Transverse colon (tissue), 4 donors: ENCODE measurements around the gene RBX1. TPM values are rescaled to one million over a fixed set of nuclear protein-coding genes. Genes with fewer than 3 reads are reported as not detected.
"Not testable (repeated sequence)": the region's sequence is repeated elsewhere in the genome, so short reads cannot be mapped to it uniquely, and the experiment has no call there.

Experiments
- DNase-seq: peaks from one replicate; pipeline ENCODE4 v3.0.0-alpha.2; 2019
- H3K27ac ChIP-seq, 4 donors: fragments of 200-600 bp; sonication (generic); 2 replicates each; pipeline ENCODE4 v1.5.1; 2016 to 2018; ENCODE audit warnings: inconsistent platforms in 4 of 4
- H3K27me3 ChIP-seq: fragments of 200-600 bp; sonication (generic); 2 replicates; pipeline ENCODE4 v1.5.1; 2017; ENCODE audit warnings: inconsistent platforms
- H3K36me3 ChIP-seq, 4 donors: fragments of 200-600 bp; sonication (generic); 2 replicates each; pipeline ENCODE4 v1.5.1; 2017 to 2019; ENCODE audit warnings: inconsistent platforms in 4 of 4
- H3K4me1 ChIP-seq, 4 donors: fragments of 200-600 bp; sonication (generic); 2 replicates each; pipeline ENCODE4 v1.5.1; 2017 to 2020; ENCODE audit warnings: inconsistent platforms in 4 of 4
- H3K4me3 ChIP-seq, 4 donors: fragments of 200-600 bp; sonication (generic); 1 replicate in 1 of 4; 2 replicates in 3 of 4; pipeline versions ENCODE4 v1.5.1 to v1.6.1; 2017 to 2019; ENCODE audit warnings: inconsistent platforms in 4 of 4
- H3K9me3 ChIP-seq, 2 donors: fragments of 200-600 bp; sonication (generic); 2 replicates each; pipeline ENCODE4 v1.5.1; 2017 to 2019; ENCODE audit warnings: inconsistent platforms in 2 of 2
- EP300 ChIP-seq: sonication (generic); formaldehyde crosslinking; IDR thresholded peaks from one replicate; pipeline ENCODE4 v1.6.1; 2017; ENCODE audit warnings: antibody characterized with exemption, low read depth
- POLR2A ChIP-seq: fragments of 450-650 bp; IDR thresholded peaks from one replicate; pipeline ENCODE4 v1.6.1; 2016; ENCODE audit warnings: antibody characterized with exemption, mild to moderate bottlenecking, moderate library complexity
- POLR2AphosphoS5 ChIP-seq, 3 donors: sonication (generic); formaldehyde crosslinking; IDR thresholded peaks; one replicate each; pipeline ENCODE4 v1.6.1; 2016; ENCODE audit warnings: antibody characterized with exemption in 3 of 3
- WGBS, 2 donors: methylation state at CpG; one replicate each; pipeline ENCODE4 v1.1.5; 2018; ENCODE audit warnings: low coverage in 1 of 2; 5-methylcytosine and 5-hydroxymethylcytosine counted together
- in situ Hi-C, 4 donors: fragments of 200-750 bp; cut with MboI; loops; one replicate each; pipeline versions ENCODE4 v1.15.0 to v1.15.1; 2017; ENCODE audit warnings: low sequenced_read_pairs in 3 of 4, low pct_ligation_motif_present in 1 of 4, low pct_unique_long_range_greater_than_20kb in 1 of 4
- intact Hi-C: fragments of 100-400 bp; cut with DNase I; formaldehyde crosslinking; loops from one replicate; pipeline ENCODE4 v1.15.1; 2023; ENCODE audit warnings: low total_unique reads
- total RNA-seq, 4 donors: library from RNA; depleted of rRNA; stranded (reverse); fragments of >200 nt; gene quantifications; one replicate each; pipeline ENCODE4 v1.1.0, GENCODE V29; 2016
- TF ChIP-seq, protein P1 (sequence below), 5 experiments: fragments of 200-600 bp in 3 of 5; fragments of 450-650 bp in 2 of 5; sonication (generic) in 3 of 5; IDR thresholded peaks; 1 replicate in 2 of 5; 2 replicates in 3 of 5; pipeline ENCODE4 v1.5.1; 2016 to 2017; ENCODE audit warnings: antibody characterized with exemption in 5 of 5, inconsistent platforms in 3 of 5, mild to moderate bottlenecking in 2 of 5, moderate library complexity in 1 of 5

Gene RBX1
- total RNA-seq, 4 donors from 2014 or later = 7.8 to 36.9 (median 24.9) TPM

DNA sequence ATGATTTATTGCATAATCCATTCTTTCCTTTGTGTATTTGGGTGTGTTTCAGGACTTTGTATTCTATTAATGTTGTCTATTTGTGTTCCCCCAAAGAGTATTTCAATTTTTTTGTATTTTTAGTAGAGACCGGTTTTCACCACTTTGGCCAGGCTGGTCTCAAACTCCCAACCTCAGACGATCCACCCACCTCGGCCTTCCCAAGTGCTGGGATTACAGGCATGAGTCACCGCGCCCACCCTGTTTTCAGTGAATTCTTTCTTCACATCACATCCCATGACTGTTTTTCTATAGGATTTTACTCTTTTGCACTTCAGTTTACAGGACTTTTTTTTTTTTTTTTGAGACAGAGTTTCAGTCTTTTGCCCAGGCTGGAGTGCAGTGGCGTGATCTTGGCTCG, 46.3 kb downstream of the RBX1 start:
- in situ Hi-C loops = no loop called here
- H3K27ac ChIP-seq = no peak overlapping the region
- no peaks in the 10 kb centered on the region for H3K4me1 ChIP-seq
- H3K9me3 ChIP-seq = no peaks in the 10 kb centered on the region
- TF ChIP-seq EP300 (no peak), POLR2A (no peak), POLR2AphosphoS5 (IDR thresholded peaks at IDR 0.05) (no peak)
- TF ChIP-seq, protein P1, sequence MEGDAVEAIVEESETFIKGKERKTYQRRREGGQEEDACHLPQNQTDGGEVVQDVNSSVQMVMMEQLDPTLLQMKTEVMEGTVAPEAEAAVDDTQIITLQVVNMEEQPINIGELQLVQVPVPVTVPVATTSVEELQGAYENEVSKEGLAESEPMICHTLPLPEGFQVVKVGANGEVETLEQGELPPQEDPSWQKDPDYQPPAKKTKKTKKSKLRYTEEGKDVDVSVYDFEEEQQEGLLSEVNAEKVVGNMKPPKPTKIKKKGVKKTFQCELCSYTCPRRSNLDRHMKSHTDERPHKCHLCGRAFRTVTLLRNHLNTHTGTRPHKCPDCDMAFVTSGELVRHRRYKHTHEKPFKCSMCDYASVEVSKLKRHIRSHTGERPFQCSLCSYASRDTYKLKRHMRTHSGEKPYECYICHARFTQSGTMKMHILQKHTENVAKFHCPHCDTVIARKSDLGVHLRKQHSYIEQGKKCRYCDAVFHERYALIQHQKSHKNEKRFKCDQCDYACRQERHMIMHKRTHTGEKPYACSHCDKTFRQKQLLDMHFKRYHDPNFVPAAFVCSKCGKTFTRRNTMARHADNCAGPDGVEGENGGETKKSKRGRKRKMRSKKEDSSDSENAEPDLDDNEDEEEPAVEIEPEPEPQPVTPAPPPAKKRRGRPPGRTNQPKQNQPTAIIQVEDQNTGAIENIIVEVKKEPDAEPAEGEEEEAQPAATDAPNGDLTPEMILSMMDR (IDR thresholded peaks at IDR 0.05) = no peak
- H3K4me3 ChIP-seq = no peak overlapping the region
- intact Hi-C loops = no loop called here
- no peak for DNase-seq
- H3K27me3 ChIP-seq = peaks cover 2% of the 10 kb centered on the region
- WGBS, 2 donors = 90% methylated on average over 7 of the region's 7 CpGs
- H3K36me3 ChIP-seq = no peaks in the 10 kb centered on the region

DNA sequence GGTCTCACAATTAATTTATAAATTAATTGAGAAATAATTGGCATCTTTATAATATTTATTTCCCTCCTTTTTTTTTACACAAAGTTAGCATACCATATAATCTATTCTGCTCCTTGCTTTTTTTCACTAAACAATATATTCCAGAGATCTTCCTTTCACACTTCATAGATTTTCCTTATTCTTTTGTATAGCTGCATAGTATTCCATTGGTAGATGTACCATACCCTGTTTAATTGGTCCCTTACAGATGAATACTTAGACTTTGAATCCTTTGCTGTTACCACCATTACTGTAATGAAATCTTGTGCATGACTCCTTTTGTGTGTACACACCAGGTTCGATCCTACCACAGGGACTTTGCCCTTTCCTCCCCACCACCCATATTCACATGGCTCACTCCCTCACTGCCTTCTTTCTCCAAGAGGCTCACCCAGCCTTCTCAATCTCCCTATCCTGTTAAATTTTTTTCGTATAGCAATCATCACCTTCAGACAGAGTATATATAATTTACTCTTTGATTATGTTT, 48.9 kb downstream of the RBX1 start:
- in situ Hi-C loops = no loop called here
- H3K36me3 ChIP-seq = no peaks in the 10 kb centered on the region
- DNase-seq = no peak

DNA sequence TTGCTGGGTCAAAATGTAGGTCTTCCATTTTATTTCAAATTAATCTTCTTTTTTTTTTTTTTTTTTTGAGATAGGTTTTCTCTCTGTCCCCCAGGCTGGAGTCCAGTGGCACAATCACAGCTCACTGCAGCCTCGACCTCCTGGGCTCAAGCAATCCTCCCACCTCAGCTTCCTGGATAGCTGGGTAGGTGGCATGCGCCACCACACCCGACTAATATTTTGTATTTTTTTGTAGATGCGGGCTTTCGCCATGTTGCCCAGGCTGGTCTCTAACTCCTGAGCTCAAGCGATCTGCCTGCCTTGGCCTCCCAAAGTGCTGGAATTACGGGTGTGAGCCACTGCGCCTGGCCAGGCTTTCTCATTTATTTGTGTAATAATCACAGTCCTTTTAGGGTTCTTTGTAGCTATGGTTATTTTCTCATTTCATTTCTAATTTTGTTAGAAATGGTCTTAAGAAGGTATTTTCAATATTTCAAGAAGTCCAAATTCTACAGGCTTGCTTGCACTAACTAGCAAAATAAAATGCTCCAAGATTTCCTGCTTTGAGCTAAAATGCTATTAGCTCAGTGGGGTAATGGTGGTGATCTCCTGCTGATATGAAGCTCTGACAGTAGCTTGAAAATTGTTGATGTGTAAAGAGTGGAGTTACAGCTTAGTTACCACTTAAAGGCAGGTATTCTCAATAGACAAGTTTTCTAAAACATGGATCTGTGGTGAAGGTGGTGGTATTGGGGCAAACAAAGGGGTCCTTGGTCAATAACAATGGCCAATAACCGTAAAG, 50.0 kb downstream of the RBX1 start:
- no peak for DNase-seq
- TF ChIP-seq POLR2A (no peak), EP300 (no peak)
- no peak overlapping the region for H3K4me3 ChIP-seq
- H3K4me1 ChIP-seq = no peaks in the 10 kb centered on the region
- intact Hi-C loops = no loop called here
- no peaks in the 10 kb centered on the region for H3K36me3 ChIP-seq
- H3K9me3 ChIP-seq = no peaks in the 10 kb centered on the region
- no peaks in the 10 kb centered on the region for H3K27me3 ChIP-seq
- no peak overlapping the region for H3K27ac ChIP-seq
- in situ Hi-C loops = no loop called here
- 86 to 100% methylated on average over 2 to 9 of the region's 9 CpGs for WGBS, 2 donors

More for the DNA sequence above, 48.9 kb downstream of the RBX1 start:
- intact Hi-C loops = no loop called here
- Histone ChIP-seq H3K27me3 (no peaks in the 10 kb centered on the region), H3K4me1 (no peaks in the 10 kb centered on the region), H3K4me3 (no peak overlapping the region), H3K9me3 (no peaks in the 10 kb centered on the region), H3K27ac (no peak overlapping the region)
- TF ChIP-seq POLR2A (no peak), POLR2AphosphoS5 (IDR thresholded peaks at IDR 0.05) (no peak)
- TF ChIP-seq, protein P1 (IDR thresholded peaks at IDR 0.05) = no peak
- WGBS, 2 donors = 53 to 61% methylated on average over 2 of the region's 2 CpGs

DNA sequence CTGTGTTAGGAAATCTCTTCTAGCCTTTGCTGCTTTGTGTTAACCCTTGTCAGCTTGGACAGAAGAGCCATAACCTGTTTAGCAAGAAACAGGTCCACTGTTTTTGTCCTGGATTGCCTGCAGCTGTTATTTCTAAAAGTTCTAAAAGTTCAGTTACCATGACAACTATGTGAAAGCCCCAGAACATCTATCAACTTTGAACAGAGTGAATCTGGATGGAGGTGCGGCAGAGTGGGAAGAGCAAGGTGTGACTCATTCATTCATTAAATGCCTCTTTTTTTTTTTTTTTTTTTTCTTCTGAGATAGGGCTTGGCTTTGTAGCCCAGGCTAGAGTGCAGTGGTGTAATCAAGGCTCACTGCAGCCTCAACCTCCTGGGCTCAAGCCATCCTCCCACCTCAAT, 50.5 kb downstream of the RBX1 start:
- intact Hi-C loops (no loop called here), in situ Hi-C loops (no loop called here)
- DNase-seq = no peak
- Histone ChIP-seq H3K4me1 (no peaks in the 10 kb centered on the region), H3K4me3 (no peak overlapping the region), H3K27me3 (no peaks in the 10 kb centered on the region), H3K36me3 (no peaks in the 10 kb centered on the region), H3K9me3 (no peaks in the 10 kb centered on the region), H3K27ac (no peak overlapping the region)
- TF ChIP-seq POLR2A (no peak), POLR2AphosphoS5 (IDR thresholded peaks at IDR 0.05) (no peak), EP300 (no peak)
- TF ChIP-seq, protein P1 (IDR thresholded peaks at IDR 0.05) = no peak
- 48 to 71% methylated on average over 1 of the region's 1 CpG for WGBS, 2 donors

DNA sequence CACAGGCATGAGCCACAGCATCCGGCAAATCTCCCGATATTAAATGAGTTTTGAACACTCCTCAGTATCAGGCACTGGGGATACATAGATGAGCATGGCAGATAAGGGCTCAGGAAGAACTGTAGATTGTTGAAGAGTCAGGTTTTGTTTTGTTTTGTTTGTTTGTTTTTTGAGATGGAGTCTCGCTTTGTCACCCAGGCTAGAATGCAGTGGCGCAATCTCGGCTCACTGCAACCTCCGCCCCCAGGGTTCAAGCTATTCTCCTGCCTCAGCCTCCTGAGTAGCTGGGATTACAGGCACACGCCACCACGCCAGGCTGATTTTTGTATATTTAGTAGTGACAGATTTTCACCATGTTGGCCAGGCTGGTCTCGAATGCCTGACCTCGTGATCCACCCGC, 51.2 kb downstream of the RBX1 start:
- H3K36me3 ChIP-seq, H3K27ac ChIP-seq, H3K9me3 ChIP-seq, H3K4me3 ChIP-seq, H3K4me1 ChIP-seq, intact Hi-C loops, in situ Hi-C loops, H3K27me3 ChIP-seq, DNase-seq: not testable (repeated sequence)
- WGBS, 2 donors = 80 to 94% methylated on average over 2 to 11 of the region's 11 CpGs
